HG03442 (cell line): Measurements from ENCODE around the gene ODAPH.
"Not testable (repeated sequence)": the region's sequence is repeated elsewhere in the genome, so short reads cannot be mapped to it uniquely, and the experiment has no call there.

Source experiments
- ATAC-seq: cut with Tn5 transposase; IDR thresholded peaks from one replicate; pipeline ENCODE4 v1.9.1; 2021; ENCODE audit warnings: mild to moderate bottlenecking, moderate library complexity; ENCODE audit not compliant: unreplicated experiment

ODAPH gene

GRCh38 chr4:75544220-75544619 lies 11.6 kb upstream of the ODAPH start:
- not testable (repeated sequence) for ATAC-seq

GRCh38 chr4:75544870-75545269 lies 11.0 kb upstream of the ODAPH start:
- no peak for ATAC-seq

DNA sequence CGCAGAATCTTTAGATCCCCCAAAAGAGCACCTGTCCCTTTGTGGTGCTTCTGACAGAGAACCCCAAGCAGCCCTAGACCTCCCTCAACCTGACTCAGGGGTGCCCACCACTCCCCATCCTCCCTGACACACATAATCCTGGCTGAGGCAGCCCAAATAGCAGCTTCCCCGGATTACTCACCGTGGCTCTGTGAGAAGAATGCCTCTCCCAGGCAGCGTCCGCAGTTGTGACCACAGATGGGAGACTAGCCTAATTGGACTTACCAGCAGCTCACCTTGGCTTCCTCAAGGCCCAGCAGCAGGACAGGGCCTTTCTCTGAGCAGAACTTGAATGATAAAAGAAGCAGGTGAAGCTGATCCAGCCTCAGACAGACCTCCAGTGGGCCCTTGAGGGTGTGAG lies 10.3 kb upstream of the ODAPH start:
- no peak for ATAC-seq

- ATAC-seq: no peak
These were observed 8.0 kb upstream of the ODAPH start for GRCh38 chr4:75547647-75548387.

GRCh38 chr4:75549019-75549418 lies 6.8 kb upstream of the ODAPH start:
- ATAC-seq: no peak

- ATAC-seq: no peak
These were observed 3.4 kb upstream of the ODAPH start for GRCh38 chr4:75552452-75552851.

GRCh38 chr4:75557696-75558095 lies 1.8 kb downstream of the ODAPH start:
- ATAC-seq: no peak

- ATAC-seq: no peak
These were observed 5.9 kb downstream of the ODAPH start for GRCh38 chr4:75561789-75562188.

GRCh38 chr4:75564023-75564422 lies 8.2 kb downstream of the ODAPH start:
- ATAC-seq: no peak

- ATAC-seq: no peak
These were observed 9.6 kb downstream of the ODAPH start for GRCh38 chr4:75565481-75565880.

DNA sequence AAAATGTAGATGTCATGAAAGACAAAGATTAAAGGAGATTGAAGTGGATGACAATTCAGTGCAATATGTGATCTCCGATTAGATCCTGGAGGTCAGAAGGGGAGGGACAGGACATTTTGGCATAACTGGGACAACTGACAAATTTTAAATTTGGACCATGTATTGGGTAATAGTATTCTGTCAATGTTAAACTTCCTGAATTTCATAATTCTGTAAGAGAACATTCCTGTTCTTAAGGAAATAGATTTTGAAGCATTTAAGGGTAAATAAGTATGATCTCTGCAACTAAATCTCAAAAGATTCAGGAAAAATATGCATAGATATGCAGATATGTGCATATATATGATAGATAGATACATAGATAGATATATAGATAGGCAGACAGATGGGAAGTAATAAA lies 11.0 kb downstream of the ODAPH start:
- no peak for ATAC-seq

DNA sequence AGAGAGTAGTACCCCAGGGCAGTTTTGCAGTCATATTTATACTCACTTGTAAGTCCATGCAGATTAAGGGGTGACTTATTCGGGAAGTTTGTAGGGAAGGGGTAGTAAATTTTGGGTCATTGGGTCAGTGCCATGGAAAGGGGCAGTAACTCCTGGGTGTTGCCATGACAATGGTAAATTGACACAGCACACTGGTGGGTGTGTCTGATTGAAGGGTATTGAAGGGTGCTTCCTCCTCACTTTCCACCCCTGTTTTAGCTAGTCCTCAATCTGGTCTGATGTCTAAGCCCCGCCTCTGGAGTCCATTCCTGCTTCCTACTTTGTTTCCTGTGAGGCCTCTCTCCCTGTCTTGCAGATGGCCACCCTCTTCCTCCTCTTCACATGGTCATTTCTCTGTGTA lies 11.9 kb downstream of the ODAPH start:
- no peak for ATAC-seq

DNA sequence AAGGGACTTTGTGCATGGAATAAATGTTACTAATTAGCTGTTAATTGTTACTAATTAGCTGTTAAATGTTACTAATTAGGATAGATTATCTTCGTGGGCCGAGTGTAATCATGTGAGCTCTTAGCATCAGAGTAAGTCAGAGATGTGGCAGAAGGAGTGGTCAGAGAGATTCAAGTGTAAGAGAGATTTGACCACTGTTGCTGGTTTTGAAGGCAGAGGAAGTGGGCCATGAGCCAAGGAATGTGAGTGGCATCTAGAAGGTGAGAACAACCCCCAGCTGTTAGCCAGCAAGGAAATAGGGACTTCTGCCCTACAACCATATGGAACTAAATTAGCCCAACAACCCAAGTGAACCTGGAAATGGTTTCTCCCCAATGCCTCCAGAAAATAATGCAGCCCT lies 28.2 kb downstream of the ODAPH start:
- ATAC-seq: no peak

GRCh38 chr4:75593393-75593792 lies 37.5 kb downstream of the ODAPH start:
- ATAC-seq: no peak

DNA sequence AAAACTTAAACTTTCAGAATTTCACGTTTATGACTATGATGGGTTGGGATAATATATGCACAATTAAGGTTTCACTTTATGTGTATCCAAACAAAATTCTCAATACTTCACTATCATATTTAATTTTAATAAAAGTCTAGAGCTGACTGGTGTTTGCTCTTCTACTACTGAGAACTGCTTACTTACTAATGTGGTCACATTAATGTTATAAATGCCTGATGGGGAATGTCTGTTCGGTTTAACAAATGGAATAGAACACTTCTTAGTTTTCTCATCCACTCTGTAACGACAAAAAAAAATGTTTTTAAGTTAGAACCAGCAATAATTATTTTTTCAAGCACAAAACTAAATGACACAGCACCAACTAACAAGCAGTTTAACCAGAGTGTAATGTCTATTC lies 40.2 kb downstream of the ODAPH start:
- no peak for ATAC-seq

DNA sequence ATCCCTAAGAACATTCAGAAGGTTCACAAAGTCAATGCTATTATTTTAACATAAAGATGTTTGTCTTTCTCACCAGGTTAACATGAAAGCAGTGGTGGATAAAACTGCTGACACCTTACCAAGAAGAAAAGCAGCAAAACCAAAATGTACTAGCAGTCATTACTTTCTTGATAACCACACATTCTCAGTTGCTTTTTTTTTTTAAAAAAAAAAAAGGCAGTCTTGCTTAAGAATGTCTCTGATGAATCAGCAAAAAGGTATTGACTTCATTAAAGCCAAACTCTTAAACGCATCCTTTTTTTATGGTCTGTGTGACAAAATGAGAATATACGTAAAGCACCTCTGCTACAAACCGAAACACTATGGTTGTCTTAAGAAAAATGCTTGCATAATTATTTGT lies 42.5 kb downstream of the ODAPH start:
- ATAC-seq: no peak

DNA sequence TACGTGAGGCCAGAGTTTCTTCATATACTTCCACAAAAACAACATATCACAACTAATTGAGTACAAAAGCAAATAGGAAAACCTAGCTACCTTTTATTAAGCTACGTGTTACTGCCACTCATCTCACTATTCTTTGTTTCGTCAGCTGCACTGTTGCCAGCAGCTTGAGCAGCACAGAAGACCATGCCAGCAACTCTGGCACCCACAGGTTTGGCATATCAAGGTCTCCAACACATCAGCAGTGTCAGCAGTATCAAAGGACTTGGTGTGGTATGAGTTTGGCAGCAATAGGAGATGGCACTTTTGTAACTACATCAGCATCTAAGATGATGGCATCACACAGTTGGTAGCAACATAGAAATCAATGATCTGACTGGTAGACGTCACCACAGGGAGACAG lies 43.8 kb downstream of the ODAPH start:
- no peak for ATAC-seq

DNA sequence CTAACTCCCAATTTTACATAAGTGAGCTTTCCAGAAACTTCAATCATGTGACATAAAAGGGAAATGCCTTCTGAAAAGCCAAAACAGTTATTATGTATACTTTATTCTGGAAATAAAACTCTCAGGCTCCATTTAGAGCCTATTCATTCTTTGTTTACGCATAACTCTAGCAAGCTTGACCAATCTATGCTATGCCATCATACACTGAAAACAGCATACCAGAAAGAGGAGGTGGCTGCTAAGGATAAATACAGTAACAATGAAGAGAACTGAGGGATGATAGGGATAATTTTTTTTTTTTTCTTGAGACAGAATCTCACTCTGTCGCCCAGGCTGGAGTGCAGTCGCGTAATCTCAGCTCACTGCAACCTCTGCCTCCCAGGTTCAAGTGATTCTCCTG lies 50.1 kb downstream of the ODAPH start:
- no peak for ATAC-seq

- no peak for ATAC-seq
These were observed 56.4 kb downstream of the ODAPH start for GRCh38 chr4:75612306-75612705.
